ENCODE results near the gene PROK2. TPM values are rescaled to one million over a fixed set of nuclear protein-coding genes. Genes with fewer than 3 reads are reported as not detected.

The PROK2 gene
- total RNA-seq, 1 experiment from 2014 or later, result 1.4 TPM

DNA sequence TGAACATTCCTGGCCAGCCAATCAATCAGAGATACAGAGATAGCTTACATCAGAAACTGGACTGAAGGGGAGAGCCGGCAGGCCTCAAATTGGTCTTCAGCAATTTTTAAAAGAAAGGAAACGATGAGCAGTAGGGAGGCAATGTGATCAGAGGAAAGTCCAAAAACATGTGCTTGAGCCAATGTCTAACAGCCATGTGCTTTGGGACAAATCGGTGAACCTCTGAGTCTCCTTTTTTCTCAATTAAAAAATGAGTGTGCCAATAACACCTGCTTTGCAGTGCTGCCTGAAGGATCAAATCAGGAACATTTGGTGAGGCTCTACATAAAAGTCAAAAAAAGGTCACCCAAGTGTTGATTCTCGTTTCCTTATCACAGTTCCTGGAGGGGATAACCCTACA is 52.3 kb downstream of the PROK2 start:
- Histone ChIP-seq H3K18ac (ENCODE audit: insufficient read length, low read depth, low read length) (no peak overlapping the region), H3K9me3 (ENCODE audit: control insufficient read depth, low read depth, low read length) (no peaks in the 10 kb centered on the region), H3K79me1 (ENCODE audit: insufficient read depth, low read depth, low read length, poor library complexity, severe bottlenecking) (no peaks in the 10 kb centered on the region), H2BK5ac (ENCODE audit: insufficient read length, low read length) (no peak overlapping the region), H4K5ac (ENCODE audit: insufficient read length, low read depth, low read length) (no peak overlapping the region), H2AFZ (ENCODE audit: low read length) (no peak overlapping the region), H3K9ac (ENCODE audit: extremely low read depth, insufficient read length, low read length) (no peak overlapping the region), H2BK20ac (ENCODE audit: low read depth, low read length, poor library complexity, severe bottlenecking) (no peak overlapping the region), H3K79me2 (ENCODE audit: insufficient read depth, low read length) (no peaks in the 10 kb centered on the region), H3K14ac (ENCODE audit: insufficient read depth, low read length) (no peak overlapping the region), H4K91ac (ENCODE audit: insufficient read length, low read depth, low read length) (no peak overlapping the region), H4K8ac (replicated peaks; ENCODE audit: insufficient read length, low read depth, low read length) (no peak overlapping the region), H3T11ph (ENCODE audit: low read length) (no peak overlapping the region), H3K4ac (ENCODE audit: low read depth, low read length) (no peak overlapping the region), H2BK15ac (ENCODE audit: low read depth, low read length) (no peak overlapping the region), H2AK5ac (ENCODE audit: insufficient read length, low read length) (no peak overlapping the region), H3K56ac (ENCODE audit: insufficient read length, low read depth, low read length) (no peak overlapping the region), H3K27ac (ENCODE audit: insufficient read length, low read depth, low read length) (no peak overlapping the region), H3K27me3 (ENCODE audit: insufficient read depth, low read length) (no peaks in the 10 kb centered on the region), H2BK12ac (ENCODE audit: insufficient read length, low read depth, low read length) (no peak overlapping the region), H3K23me2 (ENCODE audit: insufficient read length, low read depth, low read length, poor library complexity, severe bottlenecking) (no peaks in the 10 kb centered on the region), H3K23ac (ENCODE audit: insufficient read length, low read depth, low read length) (no peak overlapping the region), H2BK120ac (ENCODE audit: low read depth, low read length, poor library complexity, severe bottlenecking) (no peak overlapping the region), H4K20me1 (ENCODE audit: control insufficient read depth, insufficient read depth, insufficient read length) (no peaks in the 10 kb centered on the region), H3K4me1 (ENCODE audit: insufficient read depth, low read length) (peaks cover 7% of the 10 kb centered on the region; the same call in 1 of the 2 replicates), H3K4me2 (ENCODE audit: insufficient read depth, insufficient read length, low read length) (no peak overlapping the region)
- Mint-ChIP-seq H3K36me3 (ENCODE audit: insufficient read depth in 1 of 3, low read depth in 3 of 3) (no peaks in the 10 kb centered on the region; a peak in 2 of 7 replicates), H3K4me1 (peaks cover 28 to 31% of the 10 kb centered on the region in 2 experiments), H3K9me3 (0 out of 5 replicates have a peak, but pooled peaks cover 0 to 2% of the 10 kb centered on the region in 2 experiments), H3K4me3 (no peak overlapping the region), H3K27me3 (ENCODE audit: low read depth) (no peaks in the 10 kb centered on the region; the same call in 1 of the 2 replicates), H3K27ac (no peak overlapping the region)
- no peak for DNase-seq
- WGBS (ENCODE audit: extremely low coverage, insufficient read length, low lambda C conversion rate), result no CpG with 5 or more reads among the region's 4 CpGs
- TF ChIP-seq CTCF (conservative IDR thresholded peaks at IDR 0.05), result no peak

Measured in H9 (cell line).